Measurements from ENCODE around the gene RAI1.
A peak's percentile ranks its signal among the peaks of the same experiment; 100 is the strongest.

RAI1 gene

DNA sequence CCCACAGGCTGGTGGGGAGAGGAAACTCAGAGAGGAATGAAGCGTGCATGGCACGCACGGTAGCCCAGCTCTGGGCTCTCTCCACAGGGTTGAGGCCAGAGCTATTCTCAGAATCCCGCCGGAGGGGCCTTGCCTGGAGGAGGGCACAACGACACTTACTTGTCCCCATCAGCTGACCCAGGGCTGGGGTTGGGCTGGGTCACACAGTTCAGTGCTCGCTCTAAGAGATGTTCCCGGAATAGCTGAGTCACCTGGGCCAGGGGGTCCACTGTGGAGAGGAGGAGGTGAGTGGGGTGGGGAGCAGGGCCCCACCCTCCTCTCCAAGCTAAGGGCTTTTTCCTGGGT is 133.8 kb downstream of the RAI1 start:
- peak overlapping the region; percentile 97 for H3K27ac ChIP-seq
- CTCF ChIA-PET = interaction anchor here (0.5 kb wide), 2 partner anchors 77 to 85 kb away, joined by 3 to 4 read pairs; no protein-coding TSS in a partner anchor
- TF ChIP-seq, protein P1, sequence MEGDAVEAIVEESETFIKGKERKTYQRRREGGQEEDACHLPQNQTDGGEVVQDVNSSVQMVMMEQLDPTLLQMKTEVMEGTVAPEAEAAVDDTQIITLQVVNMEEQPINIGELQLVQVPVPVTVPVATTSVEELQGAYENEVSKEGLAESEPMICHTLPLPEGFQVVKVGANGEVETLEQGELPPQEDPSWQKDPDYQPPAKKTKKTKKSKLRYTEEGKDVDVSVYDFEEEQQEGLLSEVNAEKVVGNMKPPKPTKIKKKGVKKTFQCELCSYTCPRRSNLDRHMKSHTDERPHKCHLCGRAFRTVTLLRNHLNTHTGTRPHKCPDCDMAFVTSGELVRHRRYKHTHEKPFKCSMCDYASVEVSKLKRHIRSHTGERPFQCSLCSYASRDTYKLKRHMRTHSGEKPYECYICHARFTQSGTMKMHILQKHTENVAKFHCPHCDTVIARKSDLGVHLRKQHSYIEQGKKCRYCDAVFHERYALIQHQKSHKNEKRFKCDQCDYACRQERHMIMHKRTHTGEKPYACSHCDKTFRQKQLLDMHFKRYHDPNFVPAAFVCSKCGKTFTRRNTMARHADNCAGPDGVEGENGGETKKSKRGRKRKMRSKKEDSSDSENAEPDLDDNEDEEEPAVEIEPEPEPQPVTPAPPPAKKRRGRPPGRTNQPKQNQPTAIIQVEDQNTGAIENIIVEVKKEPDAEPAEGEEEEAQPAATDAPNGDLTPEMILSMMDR (conservative IDR thresholded peaks at IDR 0.05; ENCODE audit: low read depth) = no peak
- POLR2A ChIA-PET (ENCODE audit: low non-redundant PET) = no interaction called here
- DNase-seq (ENCODE audit: low spot score) = no peak

DNA sequence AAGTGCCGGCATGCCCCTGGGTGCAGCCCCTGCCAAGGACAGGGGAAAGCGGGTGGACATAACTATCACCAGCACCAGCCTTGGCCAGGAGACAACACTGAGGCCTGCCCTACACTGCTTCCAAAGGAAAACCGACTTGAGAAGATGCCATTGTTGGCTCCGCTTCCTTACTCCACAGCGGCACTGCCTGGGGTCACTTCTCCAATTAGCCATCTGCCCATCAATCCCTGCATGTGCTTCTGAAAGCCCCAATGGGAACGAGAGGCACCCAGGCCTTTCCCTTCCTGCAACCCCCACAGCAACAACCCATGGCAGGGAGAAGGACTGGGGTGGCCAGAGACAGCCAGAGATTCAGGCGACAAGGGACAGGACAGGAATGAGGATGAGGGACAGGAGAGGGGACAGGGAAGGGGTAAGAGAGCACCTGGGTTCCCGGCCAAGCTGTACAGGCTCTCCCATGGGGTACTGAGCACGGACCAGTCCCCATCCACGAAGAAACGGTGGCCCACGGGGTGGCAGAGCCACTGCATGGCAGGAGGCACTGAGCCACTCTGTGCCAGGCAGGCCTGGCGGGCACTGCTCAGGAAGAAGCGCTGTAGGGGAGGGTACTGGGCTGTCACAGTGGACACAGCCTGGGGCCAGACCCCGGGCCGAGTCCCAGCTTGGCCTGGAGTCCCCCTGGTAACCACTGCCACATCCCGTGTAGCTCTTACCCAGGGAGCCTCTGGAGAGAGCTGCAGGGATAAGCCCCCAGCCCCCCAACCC is 134.4 kb downstream of the RAI1 start:
- ChIA-PET POLR2A (ENCODE audit: low non-redundant PET) (no interaction called here), CTCF (interaction anchor here (0.7 kb wide), 1 partner anchor 471 kb away, joined by 3 read pairs; no protein-coding TSS in a partner anchor)
- peak overlapping the region; percentile 97 for H3K27ac ChIP-seq
- no peak for DNase-seq (ENCODE audit: low spot score)
- TF ChIP-seq, protein P1 (conservative IDR thresholded peaks at IDR 0.05; ENCODE audit: low read depth) = no peak

DNA sequence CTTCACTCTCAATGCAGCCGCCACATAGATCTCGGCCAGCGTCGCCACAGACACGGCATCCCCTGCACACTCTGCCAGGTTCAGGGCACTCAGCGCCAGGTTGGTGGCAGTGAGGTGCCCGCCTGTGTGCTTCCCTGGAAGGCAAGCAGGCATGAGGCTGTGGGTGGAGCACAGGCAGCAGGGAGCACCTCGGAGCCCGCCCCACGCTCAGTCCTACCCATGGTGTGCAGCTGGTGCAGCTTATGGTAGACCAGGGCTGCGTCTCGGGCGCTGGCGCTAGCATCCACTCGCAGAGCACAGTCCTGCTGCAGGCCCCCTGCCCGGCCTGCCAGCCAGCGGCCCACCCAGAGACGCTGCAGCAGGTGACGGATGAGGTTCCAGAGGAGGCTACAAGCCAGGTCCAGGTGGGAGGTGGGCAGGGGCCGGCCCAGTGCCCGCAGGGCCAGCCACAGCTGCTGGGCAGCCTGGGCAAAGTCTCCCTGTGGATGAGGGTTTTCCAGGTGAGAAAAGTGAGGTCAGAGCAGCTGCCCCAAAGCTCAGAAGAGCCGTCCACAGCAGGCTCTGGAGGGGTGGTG is 135.1 kb downstream of the RAI1 start:
- ChIA-PET CTCF (interaction anchor here (0.7 kb wide), 1 partner anchor 472 kb away, joined by 3 read pairs; no protein-coding TSS in a partner anchor), POLR2A (ENCODE audit: low non-redundant PET) (no interaction called here)
- TF ChIP-seq, protein P1 (conservative IDR thresholded peaks at IDR 0.05; ENCODE audit: low read depth) = no peak
- peak overlapping the region; percentile 97 for H3K27ac ChIP-seq
- DNase-seq (ENCODE audit: low spot score) = no peak

DNA sequence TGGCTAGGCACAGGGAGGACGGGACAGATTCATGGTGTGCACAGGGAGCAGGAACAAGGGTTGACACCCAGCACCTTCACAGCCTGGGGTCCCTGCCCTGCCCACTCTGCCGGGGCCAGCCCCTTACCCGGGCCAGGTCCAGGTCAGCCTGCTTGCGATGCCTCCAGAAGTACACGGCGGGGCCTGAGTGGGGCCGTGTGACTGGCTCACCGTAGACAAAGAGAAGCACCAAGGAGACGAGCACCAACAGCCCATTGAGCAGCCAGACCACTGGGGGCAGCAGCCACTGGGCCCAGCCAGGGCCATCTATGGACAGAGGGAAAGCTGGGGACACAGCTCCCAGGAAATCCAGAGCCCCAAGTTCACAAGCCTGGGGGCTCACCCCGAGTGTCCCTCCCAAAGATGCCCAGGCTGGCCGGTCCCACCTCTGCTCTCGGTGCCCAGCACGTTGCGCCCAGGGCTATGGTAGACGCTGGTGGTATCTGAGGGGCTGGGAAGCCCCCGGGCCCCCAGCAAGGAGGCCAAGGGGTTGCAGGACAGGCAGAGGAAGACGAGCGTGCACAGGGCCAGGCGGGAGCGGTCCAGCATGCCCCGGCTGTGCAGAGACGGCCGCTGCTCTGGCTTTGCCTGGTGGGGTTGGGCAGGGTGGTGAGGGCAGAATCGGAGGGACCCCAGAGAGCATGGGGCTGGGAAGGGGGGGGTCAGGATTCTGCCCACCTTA is 135.7 kb downstream of the RAI1 start:
- ChIA-PET POLR2A (ENCODE audit: low non-redundant PET) (no interaction called here), CTCF (no interaction called here)
- H3K27ac ChIP-seq = peak overlapping the region; percentile 97
- DNase-seq (ENCODE audit: low spot score) = no peak
- TF ChIP-seq, protein P1 (conservative IDR thresholded peaks at IDR 0.05; ENCODE audit: low read depth) = no peak

DNA sequence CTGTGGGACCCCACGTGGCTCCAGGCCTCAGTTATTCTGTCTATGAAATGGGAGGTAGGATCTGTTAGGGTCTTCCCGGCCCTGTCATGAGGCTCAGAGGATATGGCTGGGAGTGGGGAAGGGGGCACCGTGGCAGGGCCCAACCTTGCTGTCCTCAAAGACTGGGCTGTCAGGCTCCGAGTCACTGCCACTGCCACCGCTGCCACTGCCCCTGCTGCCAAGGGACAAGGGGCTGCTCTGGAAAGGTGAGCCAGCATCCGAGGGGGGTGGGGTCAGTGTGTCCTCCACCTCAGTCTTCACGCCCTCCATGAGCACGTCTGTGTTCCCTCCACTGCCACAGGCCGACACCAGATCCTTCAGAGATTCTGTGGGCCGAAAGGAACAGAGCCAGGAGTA is 136.3 kb downstream of the RAI1 start:
- TF ChIP-seq, protein P1 (conservative IDR thresholded peaks at IDR 0.05; ENCODE audit: low read depth) = no peak
- CTCF ChIA-PET = no interaction called here
- peak overlapping the region; percentile 97 for H3K27ac ChIP-seq
- DNase-seq (ENCODE audit: low spot score) = no peak
- POLR2A ChIA-PET (ENCODE audit: low non-redundant PET) = interaction anchor here (0.5 to 1.0 kb wide), 2 partner anchors 19 to 84 kb away, joined by 3 to 4 read pairs; no protein-coding TSS in a partner anchor

DNA sequence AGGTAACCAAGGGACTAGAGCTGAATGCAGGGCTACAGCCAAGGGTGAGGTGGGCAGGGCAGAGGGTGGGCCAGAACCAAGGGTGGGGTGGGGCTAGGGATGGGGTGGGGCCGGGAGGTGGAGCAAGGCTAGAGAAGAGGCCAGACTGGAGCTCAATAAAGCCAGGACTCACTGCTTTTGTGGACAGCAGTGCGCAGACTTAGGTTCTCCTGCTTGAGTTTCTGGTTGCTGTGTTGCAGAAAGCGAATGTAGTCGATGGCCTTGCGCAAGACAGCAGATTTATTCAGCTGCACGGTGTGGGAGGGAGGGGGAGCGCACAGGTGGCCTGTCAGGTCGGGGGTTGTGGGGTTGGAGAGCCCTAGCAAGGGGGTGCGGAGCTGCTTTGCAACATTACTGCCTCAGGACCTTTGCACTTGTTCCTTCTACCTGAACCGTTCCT is 136.8 kb downstream of the RAI1 start:
- peak overlapping the region; percentile 97 for H3K27ac ChIP-seq
- TF ChIP-seq, protein P1 (conservative IDR thresholded peaks at IDR 0.05; ENCODE audit: low read depth) = no peak
- ChIA-PET POLR2A (ENCODE audit: low non-redundant PET) (interaction anchor here (0.5 to 1.0 kb wide), 3 partner anchors 18 to 120 kb away, joined by 3 to 4 read pairs (median 3); no protein-coding TSS in a partner anchor), CTCF (no interaction called here)
- no peak for DNase-seq (ENCODE audit: low spot score)
